ENCODE results near the gene GPR107. TPM values are rescaled to one million over a fixed set of nuclear protein-coding genes. Genes with fewer than 3 reads are reported as not detected.

GPR107 gene
- polyA plus RNA-seq, 1 donor = 65.3 TPM

GRCh38 chr9:130159915-130160670 lies 106.4 kb downstream of the GPR107 start:
- DNase-seq = no peak

GRCh38 chr9:130160862-130161470 lies 107.3 kb downstream of the GPR107 start:
- no peak for DNase-seq

GRCh38 chr9:130165579-130165978 lies 111.9 kb downstream of the GPR107 start:
- DNase-seq = no peak

- no peak for DNase-seq
These were observed 112.7 kb downstream of the GPR107 start for GRCh38 chr9:130166399-130166798.

- DNase-seq = no peak
These were observed 114.2 kb downstream of the GPR107 start for GRCh38 chr9:130167927-130168326.

GRCh38 chr9:130171226-130172148 lies 117.8 kb downstream of the GPR107 start:
- no peak for DNase-seq

GRCh38 chr9:130172161-130172857 lies 118.6 kb downstream of the GPR107 start, which contains the start of gene NCS1:
NCS1 (plus strand) TSS chr9:130172404; CDS start chr9:130172664, 260 bp downstream.
- DNase-seq = no peak

- no peak for DNase-seq
These were observed 119.4 kb downstream of the GPR107 start for GRCh38 chr9:130172858-130173665.

GRCh38 chr9:130173666-130173983 lies 119.9 kb downstream of the GPR107 start:
- DNase-seq = no peak

GRCh38 chr9:130174025-130174424 lies 120.3 kb downstream of the GPR107 start:
- no peak for DNase-seq

GRCh38 chr9:130174920-130175321 lies 121.2 kb downstream of the GPR107 start:
- no peak for DNase-seq

GRCh38 chr9:130175355-130175754 lies 121.6 kb downstream of the GPR107 start:
- DNase-seq = no peak

GRCh38 chr9:130176760-130177159 lies 123.1 kb downstream of the GPR107 start:
- DNase-seq = no peak

GRCh38 chr9:130177898-130178805 lies 124.4 kb downstream of the GPR107 start:
- no peak for DNase-seq

- DNase-seq = no peak
These were observed 125.7 kb downstream of the GPR107 start for GRCh38 chr9:130179331-130179907.

GRCh38 chr9:130180516-130180915 lies 126.8 kb downstream of the GPR107 start:
- DNase-seq = no peak

GRCh38 chr9:130181678-130182380 lies 128.1 kb downstream of the GPR107 start:
- no peak for DNase-seq

- DNase-seq = no peak
These were observed 128.7 kb downstream of the GPR107 start for GRCh38 chr9:130182381-130182909.

Measured in left kidney (tissue), 2 donors.